Ascending aorta (tissue), 2 donors: ENCODE measurements around the gene SSH2. TPM values are rescaled to one million over a fixed set of nuclear protein-coding genes. Genes with fewer than 3 reads are reported as not detected.

ENCODE experiments used
- DNase-seq, 2 donors: peaks; one replicate each; pipeline ENCODE4 v3.0.0-alpha.2; 2019; ENCODE audit warnings: low spot score in 2 of 2
- H3K27ac ChIP-seq, 2 donors: fragments of 200-600 bp; sonication (generic); one replicate each; pipeline ENCODE4 v1.5.1; 2016 to 2017; ENCODE audit warnings: mild to moderate bottlenecking in 1 of 2
- H3K27me3 ChIP-seq: fragments of 200-600 bp; sonication (generic); one replicate; pipeline ENCODE4 v1.5.1; 2017
- H3K36me3 ChIP-seq, 2 donors: fragments of 200-600 bp; sonication (generic); one replicate each; pipeline ENCODE4 v1.5.1; 2016
- H3K4me1 ChIP-seq, 2 donors: fragments of 200-600 bp; sonication (generic); one replicate each; pipeline ENCODE4 v1.5.1; 2016 to 2017; ENCODE audit warnings: mild to moderate bottlenecking in 1 of 2
- H3K4me3 ChIP-seq, 2 donors: fragments of 200-600 bp; sonication (generic); one replicate each; pipeline ENCODE4 v1.5.1; 2016 to 2017; ENCODE audit warnings: mild to moderate bottlenecking in 1 of 2
- H3K9me3 ChIP-seq, 2 donors: fragments of 200-600 bp; sonication (generic); one replicate each; pipeline ENCODE4 v1.5.1; 2016
- intact Hi-C: fragments of 100-400 bp; cut with DNase I; formaldehyde crosslinking; loops from one replicate; pipeline ENCODE4 v1.15.1; 2023
- total RNA-seq: library from RNA; depleted of rRNA; stranded (reverse); fragments of >200 nt; gene quantifications from one replicate; pipeline ENCODE4 v1.1.0, GENCODE V29; 2016
- TF ChIP-seq, protein P1 (sequence below), 3 experiments: fragments of 200-600 bp in 2 of 3; fragments of 450-650 bp in 1 of 3; sonication (generic) in 2 of 3; IDR thresholded peaks; one replicate each; pipeline ENCODE4 v1.5.1; 2016 to 2019; ENCODE audit warnings: antibody characterized with exemption in 3 of 3, mild to moderate bottlenecking in 1 of 3, moderate library complexity in 1 of 3

The SSH2 gene
- total RNA-seq, 1 donor from 2014 or later: 7.9 TPM

DNA sequence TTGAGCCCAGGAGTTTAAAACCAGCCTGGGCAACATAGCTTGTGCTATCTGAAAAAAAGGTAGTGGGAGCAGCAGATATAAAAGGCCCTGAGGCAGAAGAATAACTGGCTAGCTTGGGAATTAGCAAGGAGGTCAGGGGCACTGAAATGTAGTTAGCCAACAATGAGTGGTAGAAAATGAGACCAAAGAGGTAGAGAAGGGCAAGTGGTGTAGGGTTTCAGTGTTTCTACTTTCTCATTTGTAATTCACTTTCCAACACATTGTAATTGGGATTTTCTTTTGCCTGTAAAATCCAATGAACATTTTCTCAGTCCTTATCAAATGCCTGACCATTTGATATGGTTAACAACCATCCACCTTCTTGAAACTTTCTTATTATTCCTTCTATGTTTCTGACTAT is 212.2 kb downstream of the SSH2 start:
- TF ChIP-seq, protein P1, sequence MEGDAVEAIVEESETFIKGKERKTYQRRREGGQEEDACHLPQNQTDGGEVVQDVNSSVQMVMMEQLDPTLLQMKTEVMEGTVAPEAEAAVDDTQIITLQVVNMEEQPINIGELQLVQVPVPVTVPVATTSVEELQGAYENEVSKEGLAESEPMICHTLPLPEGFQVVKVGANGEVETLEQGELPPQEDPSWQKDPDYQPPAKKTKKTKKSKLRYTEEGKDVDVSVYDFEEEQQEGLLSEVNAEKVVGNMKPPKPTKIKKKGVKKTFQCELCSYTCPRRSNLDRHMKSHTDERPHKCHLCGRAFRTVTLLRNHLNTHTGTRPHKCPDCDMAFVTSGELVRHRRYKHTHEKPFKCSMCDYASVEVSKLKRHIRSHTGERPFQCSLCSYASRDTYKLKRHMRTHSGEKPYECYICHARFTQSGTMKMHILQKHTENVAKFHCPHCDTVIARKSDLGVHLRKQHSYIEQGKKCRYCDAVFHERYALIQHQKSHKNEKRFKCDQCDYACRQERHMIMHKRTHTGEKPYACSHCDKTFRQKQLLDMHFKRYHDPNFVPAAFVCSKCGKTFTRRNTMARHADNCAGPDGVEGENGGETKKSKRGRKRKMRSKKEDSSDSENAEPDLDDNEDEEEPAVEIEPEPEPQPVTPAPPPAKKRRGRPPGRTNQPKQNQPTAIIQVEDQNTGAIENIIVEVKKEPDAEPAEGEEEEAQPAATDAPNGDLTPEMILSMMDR (IDR thresholded peaks at IDR 0.05): no peak
- H3K4me3 ChIP-seq: no peak overlapping the region
- no peak for DNase-seq
- H3K27ac ChIP-seq: no peak overlapping the region
- H3K4me1 ChIP-seq: no peaks in the 10 kb centered on the region
- intact Hi-C loops: no loop called here
- no peaks in the 10 kb centered on the region for H3K9me3 ChIP-seq
- no peaks in the 10 kb centered on the region for H3K27me3 ChIP-seq
- H3K36me3 ChIP-seq: no peaks in the 10 kb centered on the region

DNA sequence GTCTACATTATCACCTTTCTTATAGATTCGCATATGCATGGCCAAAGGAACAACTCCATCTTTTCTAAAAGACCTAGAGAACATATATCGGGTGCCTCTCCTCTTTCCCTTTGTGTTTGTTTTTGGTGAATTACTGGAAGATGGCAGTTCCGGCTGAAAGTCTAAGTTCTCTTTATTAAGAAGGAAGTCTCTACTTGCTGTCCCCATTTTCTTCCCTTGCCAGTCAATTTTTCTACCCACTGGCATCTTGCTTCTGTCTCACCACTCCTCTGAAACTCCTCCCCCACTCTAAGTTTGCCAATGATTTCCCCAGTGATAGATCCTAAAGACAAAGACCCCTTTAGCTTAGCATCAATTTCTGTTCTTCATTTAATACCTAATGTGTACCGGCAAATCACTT is 213.5 kb downstream of the SSH2 start:
- Histone ChIP-seq H3K27ac (no peak overlapping the region), H3K27me3 (no peaks in the 10 kb centered on the region), H3K4me3 (no peak overlapping the region), H3K36me3 (no peaks in the 10 kb centered on the region), H3K9me3 (no peaks in the 10 kb centered on the region), H3K4me1 (no peaks in the 10 kb centered on the region)
- DNase-seq: no peak
- intact Hi-C loops: no loop called here
- TF ChIP-seq, protein P1 (IDR thresholded peaks at IDR 0.05): no peak

DNA sequence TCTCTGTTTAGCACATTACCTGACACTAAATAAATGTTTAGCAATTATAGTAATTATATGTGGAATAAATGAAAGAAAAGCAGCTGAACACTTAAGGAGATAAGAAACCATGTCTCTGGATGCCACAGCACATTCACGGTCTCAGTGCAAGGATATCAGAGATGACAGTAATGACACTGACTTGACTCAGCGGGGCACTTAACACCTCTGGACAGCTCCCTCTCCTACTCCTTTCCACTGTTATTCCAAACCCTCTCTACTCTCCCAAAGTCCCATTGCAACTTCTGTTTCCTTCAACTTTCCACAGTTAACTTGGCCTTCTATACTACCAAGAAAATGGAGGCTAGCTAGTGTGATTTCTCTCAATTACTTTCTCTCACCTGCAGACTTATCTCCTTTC is 214.3 kb downstream of the SSH2 start:
- Histone ChIP-seq H3K4me1 (no peaks in the 10 kb centered on the region), H3K27ac (no peak overlapping the region), H3K9me3 (no peaks in the 10 kb centered on the region), H3K4me3 (no peak overlapping the region), H3K27me3 (no peaks in the 10 kb centered on the region), H3K36me3 (no peaks in the 10 kb centered on the region)
- intact Hi-C loops: no loop called here
- TF ChIP-seq, protein P1 (IDR thresholded peaks at IDR 0.05): no peak
- DNase-seq: no peak

DNA sequence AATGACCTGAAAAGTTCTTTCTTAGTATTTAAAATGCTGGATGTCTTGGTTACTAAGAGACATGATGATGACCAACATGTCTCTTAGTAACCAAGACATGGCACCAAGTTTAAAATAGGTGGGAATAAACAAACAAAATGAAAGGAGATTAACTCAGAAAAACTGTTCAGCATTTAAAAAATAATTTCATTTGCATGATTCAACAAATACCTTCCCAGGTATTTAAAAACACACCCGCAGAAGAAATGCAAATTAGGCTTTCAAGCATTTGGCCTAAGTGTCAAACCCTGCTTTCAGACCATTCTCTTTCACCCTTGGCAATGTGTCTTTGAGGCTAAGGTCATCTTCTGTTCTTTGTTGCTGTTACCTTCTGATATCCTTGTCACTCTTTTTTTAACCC is 215.9 kb downstream of the SSH2 start:
- no peaks in the 10 kb centered on the region for H3K27me3 ChIP-seq
- no peaks in the 10 kb centered on the region for H3K36me3 ChIP-seq
- no peak overlapping the region for H3K27ac ChIP-seq
- H3K9me3 ChIP-seq: no peaks in the 10 kb centered on the region
- H3K4me1 ChIP-seq: peaks cover 0 to 11% of the 10 kb centered on the region in 2 donors
- no peak overlapping the region for H3K4me3 ChIP-seq
- DNase-seq: no peak
- TF ChIP-seq, protein P1 (IDR thresholded peaks at IDR 0.05): no peak
- intact Hi-C loops: no loop called here

DNA sequence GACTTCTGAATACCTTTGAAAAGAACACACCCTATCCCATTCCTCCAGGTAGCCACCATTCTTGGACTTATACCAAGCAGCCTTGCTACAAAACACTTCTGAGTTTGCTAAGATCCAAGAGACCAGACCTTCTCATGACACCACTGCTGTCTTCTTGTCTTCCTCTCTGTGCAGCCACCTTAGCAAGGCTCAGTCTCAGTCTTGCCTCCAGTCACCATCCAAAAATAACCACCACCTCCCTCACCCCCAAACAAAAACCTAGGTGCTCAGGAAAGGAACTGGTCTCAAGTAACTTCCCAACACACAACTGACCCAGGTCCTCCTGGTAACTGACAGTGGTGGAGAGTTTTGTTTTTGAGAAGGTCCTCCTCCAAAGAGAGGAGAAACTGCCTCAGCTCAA is 216.4 kb downstream of the SSH2 start:
- DNase-seq: no peak
- Histone ChIP-seq H3K27me3 (no peaks in the 10 kb centered on the region), H3K4me3 (no peak overlapping the region), H3K36me3 (no peaks in the 10 kb centered on the region), H3K9me3 (no peaks in the 10 kb centered on the region), H3K4me1 (peaks cover 0 to 11% of the 10 kb centered on the region in 2 donors), H3K27ac (no peak overlapping the region)
- TF ChIP-seq, protein P1 (IDR thresholded peaks at IDR 0.05): no peak
- intact Hi-C loops: no loop called here
